CD4-positive, alpha-beta T cell treated with Interleukin-12 subunit alpha and Interleukin-12 subunit beta, for 1 hour (primary cell): ENCODE data around the gene SPI1.

Experiments
- DNase-seq: peaks from one replicate; pipeline ENCODE4 v3.0.0-alpha.2; 2020

Gene SPI1

GRCh38 chr11:47387944-47388696 is 9.8 kb upstream of the SPI1 start:
- DNase-seq = no peak

- no peak for DNase-seq
Measured at GRCh38 chr11:47384498-47384897, 6.2 kb upstream of the SPI1 start.

- no peak for DNase-seq
Measured at GRCh38 chr11:47383071-47383470, 4.7 kb upstream of the SPI1 start.

GRCh38 chr11:47380078-47380477 is 1.7 kb upstream of the SPI1 start:
- no peak for DNase-seq

- no peak for DNase-seq
Measured at GRCh38 chr11:47379317-47379716, 970 bp upstream of the SPI1 start.

- no peak for DNase-seq
Measured at GRCh38 chr11:47378836-47379170, 456 bp upstream of the SPI1 start.

- no peak for DNase-seq
Measured at GRCh38 chr11:47377571-47378009, 757 bp downstream of the SPI1 start.

GRCh38 chr11:47376525-47377371 is 1.6 kb downstream of the SPI1 start:
- DNase-seq = no peak

GRCh38 chr11:47376107-47376524 is 2.2 kb downstream of the SPI1 start:
- DNase-seq = no peak

- no peak for DNase-seq
Measured at GRCh38 chr11:47375546-47376085, 2.7 kb downstream of the SPI1 start.

GRCh38 chr11:47375020-47375419 is 3.3 kb downstream of the SPI1 start:
- DNase-seq = no peak

- DNase-seq = no peak
Measured at GRCh38 chr11:47374720-47375019, 3.7 kb downstream of the SPI1 start.

GRCh38 chr11:47373876-47374719 is 4.2 kb downstream of the SPI1 start:
- peak; percentile 84 for DNase-seq

GRCh38 chr11:47372422-47372821 is 5.9 kb downstream of the SPI1 start:
- DNase-seq = no peak

GRCh38 chr11:47369676-47370075 is 8.7 kb downstream of the SPI1 start:
- DNase-seq = no peak

GRCh38 chr11:47366020-47366490 is 12.3 kb downstream of the SPI1 start:
- no peak for DNase-seq

GRCh38 chr11:47361419-47361818 is 16.9 kb downstream of the SPI1 start:
- DNase-seq = no peak

GRCh38 chr11:47360341-47360740 is 18.0 kb downstream of the SPI1 start:
- no peak for DNase-seq

- no peak for DNase-seq
Measured at GRCh38 chr11:47359586-47359985, 18.8 kb downstream of the SPI1 start.

- no peak for DNase-seq
Measured at GRCh38 chr11:47359162-47359561, 19.2 kb downstream of the SPI1 start.

GRCh38 chr11:47358731-47359051 is 19.7 kb downstream of the SPI1 start:
- no peak for DNase-seq

GRCh38 chr11:47357985-47358730 is 20.2 kb downstream of the SPI1 start:
- DNase-seq = no peak

GRCh38 chr11:47356998-47357329 is 21.4 kb downstream of the SPI1 start:
- no peak for DNase-seq
